Omental fat pad (tissue), 4 donors: ENCODE results near the gene CARMIL1. TPM values are rescaled to one million over a fixed set of nuclear protein-coding genes. Genes with fewer than 3 reads are reported as not detected.

Source experiments
- ATAC-seq: fragments of 150-250 bp; one replicate; pipeline ENCODE4 v1.9.1; 2016; ENCODE audit warnings: mild to moderate bottlenecking, moderate library complexity; ENCODE audit not compliant: low FRiP score
- DNase-seq: peaks from one replicate; pipeline ENCODE4 v3.0.0-alpha.2; 2019; ENCODE audit warnings: low spot score
- CTCF ChIP-seq, 3 donors: fragments of 450-650 bp; IDR thresholded peaks; one replicate each; pipeline ENCODE4 v1.5.1; 2016 to 2017; ENCODE audit warnings: antibody characterized with exemption in 3 of 3, mild to moderate bottlenecking in 3 of 3, moderate library complexity in 2 of 3
- total RNA-seq, 4 donors: library from RNA; depleted of rRNA; stranded (reverse); fragments of >200 nt; gene quantifications; one replicate each; pipeline ENCODE4 v1.1.0, GENCODE V29; 2016

CARMIL1 gene
- total RNA-seq, 4 donors from 2014 or later: 24.4 to 35.3 (median 29.6) TPM

- no peak for TF ChIP-seq CTCF (IDR thresholded peaks at IDR 0.05)
- ATAC-seq: no peak
Measured at GRCh38 chr6:25330796-25331685, 51.9 kb downstream of the CARMIL1 start.

GRCh38 chr6:25332165-25332564 lies 53.0 kb downstream of the CARMIL1 start:
- ATAC-seq: no peak
- DNase-seq: no peak
- no peak for TF ChIP-seq CTCF (IDR thresholded peaks at IDR 0.05)

More at GRCh38 chr6:25330796-25331685, 51.9 kb downstream of the CARMIL1 start:
- no peak for DNase-seq

- ATAC-seq (no peak), DNase-seq (no peak)
- TF ChIP-seq CTCF (IDR thresholded peaks at IDR 0.05): no peak
Measured at GRCh38 chr6:25332655-25333071, 53.5 kb downstream of the CARMIL1 start.

- DNase-seq: no peak
- ATAC-seq: no peak
- TF ChIP-seq CTCF (IDR thresholded peaks at IDR 0.05): no peak
Measured at GRCh38 chr6:25333471-25333870, 54.3 kb downstream of the CARMIL1 start.

GRCh38 chr6:25334793-25335192 lies 55.6 kb downstream of the CARMIL1 start:
- no peak for TF ChIP-seq CTCF (IDR thresholded peaks at IDR 0.05)
- no peak for ATAC-seq
- DNase-seq: no peak

GRCh38 chr6:25336996-25337395 lies 57.8 kb downstream of the CARMIL1 start:
- ATAC-seq (no peak), DNase-seq (no peak)
- TF ChIP-seq CTCF (IDR thresholded peaks at IDR 0.05): no peak

GRCh38 chr6:25337431-25337830 lies 58.3 kb downstream of the CARMIL1 start:
- no peak for DNase-seq
- no peak for ATAC-seq
- no peak for TF ChIP-seq CTCF (IDR thresholded peaks at IDR 0.05)
